ENCODE data around the gene IGSF11. TPM values are rescaled to one million over a fixed set of nuclear protein-coding genes. Genes with fewer than 3 reads are reported as not detected.

The IGSF11 gene
- polyA plus RNA-seq, 1 donor (not counting 4 experiments of a cell fraction or from before 2014, with no cell fraction given): 0.68 TPM

DNA sequence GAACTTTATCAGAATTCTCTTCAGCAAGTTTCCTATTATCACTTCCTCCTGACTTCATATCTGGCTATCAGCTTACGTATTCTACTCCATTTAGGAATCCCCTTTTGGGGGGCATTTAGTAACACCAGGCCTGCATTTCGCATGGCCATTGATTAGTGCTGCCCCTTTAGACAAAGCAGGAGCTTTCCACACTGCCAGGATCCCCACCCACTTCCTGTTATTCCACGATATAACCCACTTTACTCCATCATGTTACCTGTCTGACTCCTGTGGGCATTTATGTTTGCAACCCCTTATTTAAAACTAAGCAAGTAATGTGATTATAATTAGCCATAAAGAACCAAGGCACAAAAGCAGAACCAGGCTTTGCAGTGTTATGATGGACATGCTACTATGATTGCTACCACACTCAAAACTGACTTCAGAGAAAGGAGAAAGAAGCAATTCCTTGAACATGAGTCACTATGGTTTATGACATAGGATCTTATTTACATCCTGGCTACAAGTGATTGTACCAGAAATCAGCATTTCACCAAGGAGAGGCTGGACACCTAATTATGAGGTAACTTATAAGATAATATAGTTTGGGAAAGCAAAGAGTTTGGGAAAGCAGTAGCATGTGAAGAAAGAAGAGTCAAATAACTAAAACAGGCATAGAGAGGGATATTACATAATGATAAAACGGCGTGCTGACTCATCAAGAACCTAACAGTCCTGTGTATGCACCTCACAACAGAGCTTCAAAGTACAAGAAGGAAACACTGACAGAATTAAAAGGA is 96.3 kb downstream of the IGSF11 start:
- no peak overlapping the region for H2AFZ ChIP-seq (ENCODE audit: control insufficient read depth, low read length)
- H3K79me2 ChIP-seq (ENCODE audit: control insufficient read depth, insufficient read depth, low read length): no peaks in the 10 kb centered on the region
- no peak for DNase-seq (ENCODE audit: low read depth, low spot score)
- TF ChIP-seq, protein P1, sequence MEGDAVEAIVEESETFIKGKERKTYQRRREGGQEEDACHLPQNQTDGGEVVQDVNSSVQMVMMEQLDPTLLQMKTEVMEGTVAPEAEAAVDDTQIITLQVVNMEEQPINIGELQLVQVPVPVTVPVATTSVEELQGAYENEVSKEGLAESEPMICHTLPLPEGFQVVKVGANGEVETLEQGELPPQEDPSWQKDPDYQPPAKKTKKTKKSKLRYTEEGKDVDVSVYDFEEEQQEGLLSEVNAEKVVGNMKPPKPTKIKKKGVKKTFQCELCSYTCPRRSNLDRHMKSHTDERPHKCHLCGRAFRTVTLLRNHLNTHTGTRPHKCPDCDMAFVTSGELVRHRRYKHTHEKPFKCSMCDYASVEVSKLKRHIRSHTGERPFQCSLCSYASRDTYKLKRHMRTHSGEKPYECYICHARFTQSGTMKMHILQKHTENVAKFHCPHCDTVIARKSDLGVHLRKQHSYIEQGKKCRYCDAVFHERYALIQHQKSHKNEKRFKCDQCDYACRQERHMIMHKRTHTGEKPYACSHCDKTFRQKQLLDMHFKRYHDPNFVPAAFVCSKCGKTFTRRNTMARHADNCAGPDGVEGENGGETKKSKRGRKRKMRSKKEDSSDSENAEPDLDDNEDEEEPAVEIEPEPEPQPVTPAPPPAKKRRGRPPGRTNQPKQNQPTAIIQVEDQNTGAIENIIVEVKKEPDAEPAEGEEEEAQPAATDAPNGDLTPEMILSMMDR (optimal IDR thresholded peaks at IDR 0.05 in 1 of 3, IDR thresholded peaks at IDR 0.05 in 1 of 3, conservative IDR thresholded peaks at IDR 0.05 in 1 of 3; ENCODE audit: extremely low read depth in 1 of 3, insufficient read depth in 2 of 3, low read length in 3 of 3): no peak
- no peak for TF ChIP-seq EZH2 (IDR thresholded peaks at IDR 0.05; ENCODE audit: low read length)
- no peaks in the 10 kb centered on the region for H3K4me1 ChIP-seq (ENCODE audit: control insufficient read depth, extremely low read depth, insufficient read depth, low read length)
- H3K4me3 ChIP-seq (ENCODE audit: control insufficient read depth in 2 of 3, extremely low read depth in 1 of 3, insufficient read depth in 2 of 3, low read depth in 1 of 3, low read length in 3 of 3): no peak overlapping the region
- dilution Hi-C loops (cut with MboI; ENCODE audit: extremely low pct_ligation_motif_present, low sequenced_read_pairs): no loop called here
- no peak for FAIRE-seq
- no peak overlapping the region for H3K27ac ChIP-seq (ENCODE audit: control insufficient read depth, insufficient read depth, low read length)
- H3K9ac ChIP-seq (ENCODE audit: control insufficient read depth, extremely low read depth, insufficient read depth, low read length): no peak overlapping the region
- H4K20me1 ChIP-seq (ENCODE audit: control insufficient read depth, extremely low read depth, insufficient read depth, low read length): no peaks in the 10 kb centered on the region
- no peaks in the 10 kb centered on the region for H3K9me1 ChIP-seq (ENCODE audit: control insufficient read depth, extremely low read depth, insufficient read depth, low read length)
- H3K4me2 ChIP-seq (ENCODE audit: control insufficient read depth, extremely low read depth, insufficient read depth, low read depth, low read length): no peak overlapping the region
- H3K9me3 ChIP-seq (ENCODE audit: control insufficient read depth, low read depth, low read length): no peaks in the 10 kb centered on the region
- no peaks in the 10 kb centered on the region for H3K27me3 ChIP-seq (ENCODE audit: control insufficient read depth, extremely low read depth, insufficient read depth, low read length)
- no peaks in the 10 kb centered on the region for H3K36me3 ChIP-seq (ENCODE audit: control insufficient read depth in 2 of 2, extremely low read depth in 1 of 2, insufficient read depth in 2 of 2, low read length in 2 of 2)

DNA sequence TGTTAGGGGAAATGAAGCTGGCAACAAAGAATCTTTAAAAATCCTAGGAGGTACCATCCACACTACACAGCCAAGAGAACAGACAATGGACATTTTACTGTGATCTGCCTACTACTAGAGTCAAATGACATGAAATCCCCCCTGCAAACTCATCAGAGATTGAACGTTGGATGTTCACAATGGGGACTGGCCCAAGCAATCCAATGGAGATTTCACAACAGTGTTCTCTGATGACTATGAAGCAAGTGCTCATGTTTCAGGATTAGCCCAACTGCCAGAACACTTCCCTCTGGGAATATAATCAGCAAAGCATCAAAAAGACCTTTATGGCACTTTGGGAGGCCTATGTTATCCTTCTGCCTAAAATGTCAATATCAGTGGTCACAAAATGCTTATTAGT is 97.8 kb downstream of the IGSF11 start:
- no peak for TF ChIP-seq EZH2 (IDR thresholded peaks at IDR 0.05; ENCODE audit: low read length)
- TF ChIP-seq, protein P1 (optimal IDR thresholded peaks at IDR 0.05 in 1 of 3, IDR thresholded peaks at IDR 0.05 in 1 of 3, conservative IDR thresholded peaks at IDR 0.05 in 1 of 3; ENCODE audit: extremely low read depth in 1 of 3, insufficient read depth in 2 of 3, low read length in 3 of 3): no peak
- FAIRE-seq (no peak), DNase-seq (ENCODE audit: low read depth, low spot score) (no peak)
- Histone ChIP-seq H3K9me3 (ENCODE audit: control insufficient read depth, low read depth, low read length) (no peaks in the 10 kb centered on the region), H3K27me3 (ENCODE audit: control insufficient read depth, extremely low read depth, insufficient read depth, low read length) (no peaks in the 10 kb centered on the region), H3K4me3 (ENCODE audit: control insufficient read depth in 2 of 3, extremely low read depth in 1 of 3, insufficient read depth in 2 of 3, low read depth in 1 of 3, low read length in 3 of 3) (no peak overlapping the region), H3K36me3 (ENCODE audit: control insufficient read depth in 2 of 2, extremely low read depth in 1 of 2, insufficient read depth in 2 of 2, low read length in 2 of 2) (no peaks in the 10 kb centered on the region), H2AFZ (ENCODE audit: control insufficient read depth, low read length) (no peak overlapping the region), H4K20me1 (ENCODE audit: control insufficient read depth, extremely low read depth, insufficient read depth, low read length) (no peaks in the 10 kb centered on the region), H3K9me1 (ENCODE audit: control insufficient read depth, extremely low read depth, insufficient read depth, low read length) (no peaks in the 10 kb centered on the region), H3K9ac (ENCODE audit: control insufficient read depth, extremely low read depth, insufficient read depth, low read length) (no peak overlapping the region), H3K79me2 (ENCODE audit: control insufficient read depth, insufficient read depth, low read length) (no peaks in the 10 kb centered on the region), H3K27ac (ENCODE audit: control insufficient read depth, insufficient read depth, low read length) (no peak overlapping the region), H3K4me1 (ENCODE audit: control insufficient read depth, extremely low read depth, insufficient read depth, low read length) (no peaks in the 10 kb centered on the region), H3K4me2 (ENCODE audit: control insufficient read depth, extremely low read depth, insufficient read depth, low read depth, low read length) (no peak overlapping the region)
- dilution Hi-C loops (cut with MboI; ENCODE audit: extremely low pct_ligation_motif_present, low sequenced_read_pairs): no loop called here
